ENCODE measurements around the gene AKR1B15.

- no peak for TF ChIP-seq CTCF (IDR thresholded peaks at IDR 0.05)
- no peak for TF ChIP-seq POLR2A (IDR thresholded peaks at IDR 0.05)
These were observed 78.9 kb downstream of the AKR1B15 start for GRCh38 chr7:134627775-134628153.

Measured in lower leg skin (tissue), 3 donors.